GM20431 (cell line): ENCODE measurements around the gene CABS1.

Experiments
- in situ Hi-C: fragments of 300-500 bp; cut with MseI, MboI; formaldehyde crosslinking; loops from one replicate; pipeline ENCODE4 v1.15.0; 2020; ENCODE audit warnings: low sequenced_read_pairs; ENCODE audit not compliant: unreplicated experiment

The CABS1 gene

GRCh38 chr4:70372760-70373159, 38.0 kb downstream of the CABS1 start:
- in situ Hi-C loops: no loop called here

- in situ Hi-C loops: no loop called here
These were observed 45.8 kb downstream of the CABS1 start for GRCh38 chr4:70380578-70380977.

GRCh38 chr4:70382691-70383181, 48.0 kb downstream of the CABS1 start, which contains the start of gene SMR3B:
SMR3B (plus strand) TSS chr4:70383131; CDS start chr4:70384511, 1,380 bp downstream.
- in situ Hi-C loops: no loop called here
